WTC11 (cell line): Measurements from ENCODE around the gene AOX1. TPM values are rescaled to one million over a fixed set of nuclear protein-coding genes. Genes with fewer than 3 reads are reported as not detected.

ENCODE experiments used
- ATAC-seq: fragments of 200-7000 bp; cut with Tn5 transposase; 2 replicates; pipeline ENCODE4 v1.10.0; 2021; ENCODE audit warnings: mild to moderate bottlenecking, moderate library complexity
- CTCF ChIA-PET: fragments of 300-600 bp; sonication (Branson Sonifier 250); formaldehyde crosslinking; loops from one replicate; lab custom pipeline; 2021; ENCODE audit warnings: antibody characterized with exemption; lab: Charles Lee
- POLR2A ChIA-PET: fragments of 350-600 bp; sonication (Branson Sonifier 250); formaldehyde crosslinking; loops from one replicate; lab custom pipeline; 2021; ENCODE audit warnings: antibody characterized with exemption; lab: Charles Lee
- DNase-seq: peaks from one replicate; pipeline ENCODE4 v3.0.0; 2021; ENCODE audit warnings: low spot score
- H3K27ac Mint-ChIP-seq: 2 replicates; pipeline ENCODE4 v1.8.0; 2021; ENCODE audit warnings: mixed read lengths
- H3K27me3 Mint-ChIP-seq: 2 replicates; pipeline ENCODE4 v1.8.0; 2021; ENCODE audit warnings: low read depth, mild to moderate bottlenecking, moderate library complexity, mixed read lengths
- H3K36me3 Mint-ChIP-seq: 2 replicates; pipeline ENCODE4 v1.8.0; 2021; ENCODE audit warnings: mixed read lengths
- H3K4me1 Mint-ChIP-seq: 2 replicates; pipeline ENCODE4 v1.8.0; 2022; ENCODE audit warnings: mixed read lengths
- H3K4me3 Mint-ChIP-seq: 2 replicates; pipeline ENCODE4 v1.8.0; 2021; ENCODE audit warnings: mild to moderate bottlenecking, moderate library complexity, mixed read lengths
- H3K9me3 Mint-ChIP-seq: 2 replicates; pipeline ENCODE4 v1.8.0; 2021; ENCODE audit warnings: mixed read lengths
- ATF1 ChIP-seq: sonication (generic); formaldehyde crosslinking; IDR thresholded peaks from 2 replicates; pipeline ENCODE4 v1.8.1; 2023; ENCODE audit warnings: mild to moderate bottlenecking, moderate library complexity, missing genetic modification reagents
- CREM ChIP-seq: sonication (generic); formaldehyde crosslinking; IDR thresholded peaks from 2 replicates; pipeline ENCODE4 v1.8.1; 2022; ENCODE audit warnings: mild to moderate bottlenecking, missing genetic modification reagents, moderate library complexity
- ERG ChIP-seq: fragments of 250-450 bp; sonication (Bioruptor Pico); IDR thresholded peaks from 2 replicates; pipeline ENCODE4 v1.8.0; 2021; ENCODE audit warnings: mild to moderate bottlenecking
- FOXK1 ChIP-seq: sonication (generic); formaldehyde crosslinking; IDR thresholded peaks from 2 replicates; pipeline ENCODE4 v1.8.0; 2022; ENCODE audit warnings: mild to moderate bottlenecking, moderate library complexity, missing genetic modification reagents
- GABPB1 ChIP-seq: sonication (generic); formaldehyde crosslinking; IDR thresholded peaks from 2 replicates; pipeline ENCODE4 v1.8.1; 2023; ENCODE audit warnings: mild to moderate bottlenecking, missing genetic modification reagents
- GRHL2 ChIP-seq: fragments of 250-450 bp; sonication (Bioruptor Pico); IDR thresholded peaks from 2 replicates; pipeline ENCODE4 v1.8.0; 2022; ENCODE audit warnings: mild to moderate bottlenecking, moderate library complexity; ENCODE audit not compliant: insufficient replicate concordance, severe bottlenecking
- GTF2I ChIP-seq: fragments of 250-450 bp; sonication (Bioruptor Pico); conservative IDR thresholded peaks from 2 replicates; pipeline ENCODE4 v1.4.0; 2021; ENCODE audit warnings: mild to moderate bottlenecking
- IRF2 ChIP-seq: sonication (generic); formaldehyde crosslinking; IDR thresholded peaks from 2 replicates; pipeline ENCODE4 v1.8.0; 2022; ENCODE audit warnings: low read depth, missing genetic modification reagents, borderline replicate concordance
- JAZF1 ChIP-seq: fragments of 250-450 bp; sonication (Bioruptor Pico); IDR thresholded peaks from 2 replicates; pipeline ENCODE4 v1.9.0; 2021; ENCODE audit warnings: moderate library complexity, mild to moderate bottlenecking, inconsistent platforms
- JUN ChIP-seq: sonication (generic); formaldehyde crosslinking; IDR thresholded peaks from 2 replicates; pipeline ENCODE4 v1.8.0; 2023; ENCODE audit warnings: mild to moderate bottlenecking, missing genetic modification reagents
- NFATC4 ChIP-seq: fragments of 250-450 bp; sonication (Bioruptor Pico); IDR thresholded peaks from 2 replicates; pipeline ENCODE4 v1.9.0; 2021; ENCODE audit warnings: mild to moderate bottlenecking
- SMAD3 ChIP-seq: sonication (generic); formaldehyde crosslinking; IDR thresholded peaks from 2 replicates; pipeline ENCODE4 v1.8.0; 2022; ENCODE audit warnings: missing genetic modification reagents, mild to moderate bottlenecking, borderline replicate concordance
- ZBTB21 ChIP-seq: sonication (generic); formaldehyde crosslinking; IDR thresholded peaks from 2 replicates; pipeline ENCODE4 v1.8.1; 2023; ENCODE audit warnings: mild to moderate bottlenecking, missing genetic modification reagents, borderline replicate concordance
- ZNF396 ChIP-seq: fragments of 250-450 bp; sonication (Bioruptor Pico); IDR thresholded peaks from 2 replicates; pipeline ENCODE4 v1.8.0; 2021; ENCODE audit warnings: mild to moderate bottlenecking, moderate library complexity, borderline replicate concordance
- ZNF512 ChIP-seq: sonication (generic); formaldehyde crosslinking; IDR thresholded peaks from 2 replicates; pipeline ENCODE4 v1.8.1; 2022; ENCODE audit warnings: missing genetic modification reagents, borderline replicate concordance
- total RNA-seq: library from RNA; stranded (reverse); gene quantifications from 3 replicates; pipeline ENCODE4 v1.2.3, GENCODE V29; 2021
- TF ChIP-seq, protein P1 (sequence below): sonication (generic); formaldehyde crosslinking; IDR thresholded peaks from 2 replicates; pipeline ENCODE4 v1.8.1; 2023; ENCODE audit warnings: mild to moderate bottlenecking, missing genetic modification reagents
- TF ChIP-seq, protein P2 (sequence below): sonication (generic); formaldehyde crosslinking; IDR thresholded peaks from 2 replicates; pipeline ENCODE4 v1.8.1; 2022; ENCODE audit warnings: low read depth, mild to moderate bottlenecking, moderate library complexity, missing genetic modification reagents, borderline replicate concordance
- TF ChIP-seq, protein P3 (sequence below): sonication (generic); formaldehyde crosslinking; IDR thresholded peaks from 2 replicates; pipeline ENCODE4 v1.8.0; 2022; ENCODE audit warnings: mild to moderate bottlenecking, missing genetic modification reagents
- TF ChIP-seq, protein P4 (sequence below): sonication (generic); formaldehyde crosslinking; IDR thresholded peaks from 2 replicates; pipeline ENCODE4 v1.8.0; 2023; ENCODE audit warnings: mild to moderate bottlenecking, missing genetic modification reagents

Gene AOX1
- total RNA-seq, 1 experiment from 2014 or later, result 4.8 TPM

GRCh38 chr2:200662727-200663126 is 76.9 kb downstream of the AOX1 start (continued):
- no peak for TF ChIP-seq ERG (CRISPR knock-in tag)
- TF ChIP-seq JAZF1 (CRISPR knock-in tag), result no peak
- TF ChIP-seq GRHL2 (CRISPR knock-in tag), result no peak
- no peak for TF ChIP-seq ZNF512
- no peak for TF ChIP-seq FOXK1 (CRISPR knock-in tag)

DNA sequence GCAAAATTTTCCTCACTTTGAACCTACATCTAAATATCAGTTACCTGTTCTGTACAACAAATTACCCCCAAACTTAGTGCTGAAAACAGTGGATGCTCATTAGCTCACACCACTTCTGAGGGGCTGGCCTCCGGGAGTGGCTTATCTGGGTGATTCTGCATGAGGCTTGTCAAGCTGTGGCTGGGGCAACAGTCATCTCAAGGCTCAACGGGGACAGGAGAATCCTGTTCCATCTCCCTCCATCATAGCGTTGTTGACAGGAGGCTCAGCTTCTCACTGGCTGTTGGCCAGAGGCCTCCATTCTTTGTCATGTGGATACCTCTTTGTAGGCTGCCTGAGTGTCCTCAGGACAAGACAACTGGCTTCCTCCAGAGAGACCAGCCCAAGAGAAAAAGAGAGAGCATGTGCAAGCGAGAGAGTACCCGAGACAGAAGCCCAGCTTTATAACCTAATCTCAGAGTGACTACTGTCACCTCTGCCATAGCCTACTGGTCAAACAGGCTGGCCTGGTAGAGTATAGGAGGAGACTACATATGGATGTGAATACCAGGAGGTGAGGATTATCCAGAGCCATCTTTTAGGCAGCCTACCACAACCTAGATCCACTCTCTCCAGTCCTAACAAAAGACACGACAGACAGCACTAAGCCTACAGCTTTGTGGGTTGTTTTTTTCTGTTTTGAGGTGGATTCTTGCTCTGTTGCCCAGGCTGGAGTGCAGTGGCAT is 79.1 kb downstream of the AOX1 start:
- DNase-seq (no peak), ATAC-seq (no peak)
- no peaks in the 10 kb centered on the region for H3K36me3 Mint-ChIP-seq
- TF ChIP-seq, protein P1, sequence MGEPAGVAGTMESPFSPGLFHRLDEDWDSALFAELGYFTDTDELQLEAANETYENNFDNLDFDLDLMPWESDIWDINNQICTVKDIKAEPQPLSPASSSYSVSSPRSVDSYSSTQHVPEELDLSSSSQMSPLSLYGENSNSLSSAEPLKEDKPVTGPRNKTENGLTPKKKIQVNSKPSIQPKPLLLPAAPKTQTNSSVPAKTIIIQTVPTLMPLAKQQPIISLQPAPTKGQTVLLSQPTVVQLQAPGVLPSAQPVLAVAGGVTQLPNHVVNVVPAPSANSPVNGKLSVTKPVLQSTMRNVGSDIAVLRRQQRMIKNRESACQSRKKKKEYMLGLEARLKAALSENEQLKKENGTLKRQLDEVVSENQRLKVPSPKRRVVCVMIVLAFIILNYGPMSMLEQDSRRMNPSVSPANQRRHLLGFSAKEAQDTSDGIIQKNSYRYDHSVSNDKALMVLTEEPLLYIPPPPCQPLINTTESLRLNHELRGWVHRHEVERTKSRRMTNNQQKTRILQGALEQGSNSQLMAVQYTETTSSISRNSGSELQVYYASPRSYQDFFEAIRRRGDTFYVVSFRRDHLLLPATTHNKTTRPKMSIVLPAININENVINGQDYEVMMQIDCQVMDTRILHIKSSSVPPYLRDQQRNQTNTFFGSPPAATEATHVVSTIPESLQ (CRISPR knock-in tag), result no peak
- TF ChIP-seq JUN (CRISPR knock-in tag) (no peak), ATF1 (CRISPR knock-in tag) (no peak), CREM (CRISPR knock-in tag) (no peak), ZNF396 (CRISPR knock-in tag) (no peak), SMAD3 (CRISPR knock-in tag) (no peak), NFATC4 (no peak)
- TF ChIP-seq, protein P2, sequence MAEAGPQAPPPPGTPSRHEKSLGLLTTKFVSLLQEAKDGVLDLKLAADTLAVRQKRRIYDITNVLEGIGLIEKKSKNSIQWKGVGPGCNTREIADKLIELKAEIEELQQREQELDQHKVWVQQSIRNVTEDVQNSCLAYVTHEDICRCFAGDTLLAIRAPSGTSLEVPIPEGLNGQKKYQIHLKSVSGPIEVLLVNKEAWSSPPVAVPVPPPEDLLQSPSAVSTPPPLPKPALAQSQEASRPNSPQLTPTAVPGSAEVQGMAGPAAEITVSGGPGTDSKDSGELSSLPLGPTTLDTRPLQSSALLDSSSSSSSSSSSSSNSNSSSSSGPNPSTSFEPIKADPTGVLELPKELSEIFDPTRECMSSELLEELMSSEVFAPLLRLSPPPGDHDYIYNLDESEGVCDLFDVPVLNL (CRISPR knock-in tag), result no peak
- TF ChIP-seq, protein P3, sequence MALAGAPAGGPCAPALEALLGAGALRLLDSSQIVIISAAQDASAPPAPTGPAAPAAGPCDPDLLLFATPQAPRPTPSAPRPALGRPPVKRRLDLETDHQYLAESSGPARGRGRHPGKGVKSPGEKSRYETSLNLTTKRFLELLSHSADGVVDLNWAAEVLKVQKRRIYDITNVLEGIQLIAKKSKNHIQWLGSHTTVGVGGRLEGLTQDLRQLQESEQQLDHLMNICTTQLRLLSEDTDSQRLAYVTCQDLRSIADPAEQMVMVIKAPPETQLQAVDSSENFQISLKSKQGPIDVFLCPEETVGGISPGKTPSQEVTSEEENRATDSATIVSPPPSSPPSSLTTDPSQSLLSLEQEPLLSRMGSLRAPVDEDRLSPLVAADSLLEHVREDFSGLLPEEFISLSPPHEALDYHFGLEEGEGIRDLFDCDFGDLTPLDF (CRISPR knock-in tag), result no peak
- H3K4me1 Mint-ChIP-seq, result no peaks in the 10 kb centered on the region
- H3K27ac Mint-ChIP-seq, result no peak overlapping the region
- H3K9me3 Mint-ChIP-seq, result no peaks in the 10 kb centered on the region
- no peak overlapping the region for H3K4me3 Mint-ChIP-seq
- POLR2A ChIA-PET, result no interaction called here
- H3K27me3 Mint-ChIP-seq, result no peaks in the 10 kb centered on the region
- CTCF ChIA-PET, result interaction anchor here (1.1 kb wide), 1 partner anchor 86 kb away, joined by 3 read pairs; no protein-coding TSS in a partner anchor

DNA sequence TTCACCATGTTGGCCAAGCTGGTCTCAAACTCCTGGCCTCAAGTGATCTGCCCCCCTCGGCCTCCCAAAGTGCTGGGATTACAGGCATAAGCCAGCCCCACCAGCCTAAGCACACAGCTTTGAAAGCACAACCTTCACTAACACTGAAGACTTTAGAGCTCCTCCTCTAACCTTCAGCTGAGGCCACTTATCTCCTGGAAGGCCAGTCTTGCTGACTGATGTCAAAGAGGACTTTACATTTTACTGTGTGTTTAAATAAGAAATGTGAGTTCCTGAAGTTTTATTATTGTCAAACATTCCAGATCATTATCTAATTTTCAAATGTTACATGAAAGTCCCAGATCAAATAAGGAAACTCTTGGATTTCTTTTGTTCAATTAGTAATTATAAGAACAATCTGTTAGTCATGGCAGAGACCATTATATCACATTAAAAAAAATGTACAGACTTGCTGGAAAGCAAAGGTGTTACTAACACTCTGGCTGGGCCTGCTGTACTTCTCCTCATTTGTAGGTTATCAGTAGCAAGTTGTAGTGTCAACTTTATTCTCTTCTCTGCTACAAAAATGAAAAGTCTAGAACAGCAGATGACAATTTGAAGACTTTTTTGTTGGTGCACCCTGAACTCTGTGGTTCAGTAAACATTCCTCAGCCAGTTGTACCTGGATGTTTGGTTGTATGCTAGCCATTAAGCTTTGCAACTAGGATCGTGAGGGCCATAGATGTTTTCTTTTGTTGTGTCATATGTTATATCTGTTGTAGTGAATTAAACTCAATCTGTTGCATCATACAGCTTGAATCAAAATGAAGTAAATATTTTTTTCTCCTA is 80.0 kb downstream of the AOX1 start:
- H3K4me1 Mint-ChIP-seq, result no peaks in the 10 kb centered on the region
- no peaks in the 10 kb centered on the region for H3K27me3 Mint-ChIP-seq
- ChIA-PET POLR2A (no interaction called here), CTCF (interaction anchor here (1.1 kb wide), 1 partner anchor 87 kb away, joined by 3 read pairs; no protein-coding TSS in a partner anchor)
- DNase-seq (no peak), ATAC-seq (no peak)
- no peaks in the 10 kb centered on the region for H3K36me3 Mint-ChIP-seq
- H3K9me3 Mint-ChIP-seq, result no peaks in the 10 kb centered on the region
- no peak for TF ChIP-seq GTF2I
- no peak for TF ChIP-seq ZBTB21 (CRISPR knock-in tag)
- no peak for TF ChIP-seq IRF2
- TF ChIP-seq, protein P4, sequence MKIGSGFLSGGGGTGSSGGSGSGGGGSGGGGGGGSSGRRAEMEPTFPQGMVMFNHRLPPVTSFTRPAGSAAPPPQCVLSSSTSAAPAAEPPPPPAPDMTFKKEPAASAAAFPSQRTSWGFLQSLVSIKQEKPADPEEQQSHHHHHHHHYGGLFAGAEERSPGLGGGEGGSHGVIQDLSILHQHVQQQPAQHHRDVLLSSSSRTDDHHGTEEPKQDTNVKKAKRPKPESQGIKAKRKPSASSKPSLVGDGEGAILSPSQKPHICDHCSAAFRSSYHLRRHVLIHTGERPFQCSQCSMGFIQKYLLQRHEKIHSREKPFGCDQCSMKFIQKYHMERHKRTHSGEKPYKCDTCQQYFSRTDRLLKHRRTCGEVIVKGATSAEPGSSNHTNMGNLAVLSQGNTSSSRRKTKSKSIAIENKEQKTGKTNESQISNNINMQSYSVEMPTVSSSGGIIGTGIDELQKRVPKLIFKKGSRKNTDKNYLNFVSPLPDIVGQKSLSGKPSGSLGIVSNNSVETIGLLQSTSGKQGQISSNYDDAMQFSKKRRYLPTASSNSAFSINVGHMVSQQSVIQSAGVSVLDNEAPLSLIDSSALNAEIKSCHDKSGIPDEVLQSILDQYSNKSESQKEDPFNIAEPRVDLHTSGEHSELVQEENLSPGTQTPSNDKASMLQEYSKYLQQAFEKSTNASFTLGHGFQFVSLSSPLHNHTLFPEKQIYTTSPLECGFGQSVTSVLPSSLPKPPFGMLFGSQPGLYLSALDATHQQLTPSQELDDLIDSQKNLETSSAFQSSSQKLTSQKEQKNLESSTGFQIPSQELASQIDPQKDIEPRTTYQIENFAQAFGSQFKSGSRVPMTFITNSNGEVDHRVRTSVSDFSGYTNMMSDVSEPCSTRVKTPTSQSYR (CRISPR knock-in tag), result no peak
- 0 out of 2 replicates have a peak, but pooled peaks have one; percentile 31 for TF ChIP-seq GABPB1
- TF ChIP-seq ATF1 (CRISPR knock-in tag), result no peak
- TF ChIP-seq JUN (CRISPR knock-in tag), result no peak
- TF ChIP-seq, all 79 proteins: peak for 1
- Mint-ChIP-seq H3K4me3 (no peak overlapping the region), H3K27ac (no peak overlapping the region)
